Neural cell (in vitro differentiated cells): ENCODE measurements around the gene CDK11A.

Source experiments
- CTCF ChIP-seq: fragments of 450-650 bp; IDR thresholded peaks from 2 replicates; pipeline ENCODE4 v1.5.1; 2014; ENCODE audit warnings: antibody characterized with exemption, mild to moderate bottlenecking, moderate library complexity; ENCODE audit not compliant: poor library complexity, severe bottlenecking
- EZH2 ChIP-seq: fragments of 200-600, 300-800 bp; shearing (Covaris generic), sonication (generic); IDR thresholded peaks from 2 replicates; pipeline ENCODE4 v1.6.1; 2014; ENCODE audit warnings: antibody characterized with exemption, low read length, borderline replicate concordance, mild to moderate bottlenecking; ENCODE audit not compliant: insufficient read depth, poor library complexity, severe bottlenecking
- TAF1 ChIP-seq: IDR thresholded peaks from 2 replicates; pipeline ENCODE4 v1.6.1; 2012; ENCODE audit warnings: low read depth

DNA sequence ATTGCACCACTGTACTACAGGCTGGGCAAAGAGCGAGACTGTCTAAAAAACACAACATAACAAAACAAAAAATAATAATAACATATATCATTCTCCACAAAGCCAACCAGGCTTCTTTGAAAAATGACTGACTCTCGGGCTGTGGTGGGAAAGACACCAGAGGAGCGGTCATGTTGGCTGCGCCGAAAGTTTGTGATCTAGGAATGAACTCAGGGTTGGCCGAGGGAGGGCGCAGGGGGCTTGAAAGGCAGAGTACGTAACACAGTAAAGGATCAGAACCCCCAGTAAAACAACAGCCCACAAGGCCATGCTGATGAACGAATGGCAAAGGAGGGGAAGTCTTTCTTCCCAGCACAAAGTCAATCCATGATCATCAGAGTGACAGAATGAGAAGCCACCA, 36.3 kb downstream of the CDK11A start:
- no peak for TF ChIP-seq TAF1
- TF ChIP-seq EZH2, result no peak
- TF ChIP-seq CTCF, result no peak
